H1 (cell line): ENCODE results near the gene ABCC9. TPM values are rescaled to one million over a fixed set of nuclear protein-coding genes. Genes with fewer than 3 reads are reported as not detected.

Source experiments
- CTCF ChIA-PET: fragments of 300-600 bp; sonication (Branson Sonifier 250); formaldehyde crosslinking; loops from one replicate; lab custom pipeline; 2021; ENCODE audit not compliant: partially characterized antibody; lab: Charles Lee
- POLR2A ChIA-PET: fragments of 300-600 bp; sonication (Branson Sonifier 250); formaldehyde crosslinking; loops from one replicate; lab custom pipeline; 2021; ENCODE audit warnings: inconsistent platforms; ENCODE audit not compliant: partially characterized antibody; lab: Charles Lee
- DNase-seq, 2 experiments: peaks; one replicate each; pipeline versions ENCODE4 v3.0.0 to v3.0.0-alpha.2; 2010 to 2022; ENCODE audit warnings: low spot score in 2 of 2, low read depth in 1 of 2, mixed read lengths in 1 of 2
- FAIRE-seq: peaks from 2 replicates; lab custom pipeline; 2011; peaks lifted over from hg19 to GRCh38; lab: Jason Lieb, UNC
- H2AFZ ChIP-seq: 2 replicates; pipeline ENCODE4 v1.8.1; 2012; ENCODE audit warnings: low read length, inconsistent platforms
- H2AK5ac ChIP-seq: 2 replicates; pipeline ENCODE4 v1.6.1; 2013; ENCODE audit warnings: low read depth, low read length
- H2BK120ac ChIP-seq: replicated peaks from 2 replicates; pipeline ENCODE3; 2013; ENCODE audit warnings: low read depth, low read length, inconsistent platforms
- H2BK12ac ChIP-seq: 2 replicates; pipeline ENCODE4 v1.6.1; 2013; ENCODE audit warnings: low read depth, low read length
- H2BK15ac ChIP-seq: 2 replicates; pipeline ENCODE4 v1.6.1; 2013; ENCODE audit warnings: low read length
- H2BK20ac ChIP-seq: 2 replicates; pipeline ENCODE4 v1.6.1; 2013; ENCODE audit warnings: low read length
- H2BK5ac ChIP-seq: 2 replicates; pipeline ENCODE4 v1.6.1; 2013; ENCODE audit warnings: low read depth, low read length
- H3K14ac ChIP-seq: 2 replicates; pipeline ENCODE4 v1.6.1; 2013; ENCODE audit warnings: inconsistent platforms; ENCODE audit not compliant: insufficient read length
- H3K18ac ChIP-seq: 2 replicates; pipeline ENCODE4 v1.6.1; 2013; ENCODE audit warnings: low read length; ENCODE audit errors: extremely low read depth
- H3K23ac ChIP-seq: 2 replicates; pipeline ENCODE4 v1.6.1; 2013; ENCODE audit warnings: inconsistent platforms; ENCODE audit not compliant: insufficient read length
- H3K23me2 ChIP-seq: 2 replicates; pipeline ENCODE4 v1.6.1; 2013; ENCODE audit warnings: low read depth, low read length
- H3K27ac ChIP-seq: 2 replicates; pipeline ENCODE4 v1.6.1; 2011; ENCODE audit warnings: low read depth, low read length, inconsistent platforms
- H3K27me3 ChIP-seq, 4 experiments: replicated peaks in 1 of 4; 1 replicate in 1 of 4; 2 replicates in 3 of 4; pipeline versions ENCODE4 v1.6.1 to v1.8.1; 2011 to 2013; ENCODE audit warnings: low read length in 3 of 4, mild to moderate bottlenecking in 3 of 4, inconsistent platforms in 2 of 4, mixed read lengths in 2 of 4, moderate library complexity in 1 of 4; ENCODE audit not compliant: control insufficient read depth in 3 of 4, insufficient read depth in 3 of 4; ENCODE audit errors: extremely low read depth in 1 of 4
- H3K36me3 ChIP-seq, 4 experiments: 2 replicates each; pipeline versions ENCODE4 v1.6.1 to v1.8.1; 2011 to 2013; ENCODE audit warnings: mild to moderate bottlenecking in 4 of 4, low read length in 3 of 4, moderate library complexity in 2 of 4, control low read depth in 1 of 4, inconsistent platforms in 1 of 4; ENCODE audit not compliant: insufficient read depth in 4 of 4, control insufficient read depth in 2 of 4
- H3K4ac ChIP-seq: replicated peaks from 2 replicates; pipeline ENCODE3; 2013; ENCODE audit warnings: low read length, low read depth, mixed read lengths, inconsistent platforms; ENCODE audit not compliant: insufficient read length
- H3K4me1 ChIP-seq, 4 experiments: replicated peaks in 1 of 4; 1 replicate in 1 of 4; 2 replicates in 3 of 4; pipeline versions ENCODE4 v1.6.1 to v1.8.1; 2011 to 2013; ENCODE audit warnings: low read length in 3 of 4, inconsistent platforms in 2 of 4, mixed read lengths in 1 of 4; ENCODE audit not compliant: insufficient read depth in 4 of 4, control insufficient read depth in 3 of 4
- H3K4me2 ChIP-seq, 2 experiments: 2 replicates each; pipeline versions ENCODE4 v1.6.1 to v1.8.1; 2011 to 2013; ENCODE audit warnings: low read depth in 2 of 2, low read length in 2 of 2, control low read depth in 1 of 2, inconsistent platforms in 1 of 2, mild to moderate bottlenecking in 1 of 2; ENCODE audit not compliant: insufficient read depth in 1 of 2
- H3K4me3 ChIP-seq, 4 experiments: fragments of 200-600, 300-600 bp in 1 of 4; sonication (generic), shearing (Covaris generic), sonication (Bioruptor Twin) in 1 of 4; 2 replicates each; pipeline versions ENCODE4 v1.5.1 to v1.8.1; 2011 to 2016; ENCODE audit warnings: low read length in 4 of 4, low read depth in 3 of 4, control low read depth in 2 of 4, inconsistent platforms in 2 of 4, mild to moderate bottlenecking in 2 of 4, mixed read lengths in 1 of 4, moderate library complexity in 1 of 4; ENCODE audit not compliant: insufficient read depth in 2 of 4; ENCODE audit errors: extremely low read depth in 1 of 4
- H3K56ac ChIP-seq: replicated peaks from 2 replicates; pipeline ENCODE3; 2013; ENCODE audit warnings: low read depth, mild to moderate bottlenecking, mixed read lengths, low read length, inconsistent platforms; ENCODE audit not compliant: insufficient read length
- H3K79me1 ChIP-seq: 2 replicates; pipeline ENCODE4 v1.6.1; 2013; ENCODE audit warnings: low read depth, low read length, control low read depth
- H3K79me2 ChIP-seq, 2 experiments: 2 replicates each; pipeline versions ENCODE4 v1.6.1 to v1.8.1; 2012 to 2013; ENCODE audit warnings: low read length in 2 of 2, mild to moderate bottlenecking in 2 of 2, inconsistent platforms in 1 of 2; ENCODE audit not compliant: insufficient read depth in 2 of 2, control insufficient read depth in 1 of 2
- H3K9ac ChIP-seq, 4 experiments: replicated peaks in 1 of 4; 1 replicate in 1 of 4; 2 replicates in 3 of 4; pipeline versions ENCODE4 v1.6.1 to v1.8.1; 2011 to 2013; ENCODE audit warnings: low read depth in 3 of 4, low read length in 3 of 4, control low read depth in 2 of 4, mild to moderate bottlenecking in 2 of 4, moderate library complexity in 2 of 4, inconsistent platforms in 1 of 4; ENCODE audit errors: extremely low read depth in 1 of 4
- H3K9me3 ChIP-seq, 2 experiments: 2 replicates each; pipeline versions ENCODE4 v1.6.1 to v1.8.1; 2012 to 2013; ENCODE audit warnings: mild to moderate bottlenecking in 2 of 2, moderate library complexity in 2 of 2, control low read depth in 1 of 2, inconsistent platforms in 1 of 2, low read depth in 1 of 2, low read length in 1 of 2, mixed read lengths in 1 of 2; ENCODE audit not compliant: insufficient read depth in 2 of 2
- H4K20me1 ChIP-seq, 2 experiments: replicated peaks in 1 of 2; 2 replicates each; pipeline versions ENCODE3 to v1.8.1; 2011 to 2013; ENCODE audit warnings: inconsistent platforms in 2 of 2, low read length in 2 of 2, mild to moderate bottlenecking in 1 of 2; ENCODE audit not compliant: insufficient read depth in 2 of 2, control insufficient read depth in 1 of 2
- H4K5ac ChIP-seq: 2 replicates; pipeline ENCODE4 v1.6.1; 2013; ENCODE audit warnings: low read length, low read depth, mixed read lengths, inconsistent platforms; ENCODE audit not compliant: insufficient read length
- H4K8ac ChIP-seq: 2 replicates; pipeline ENCODE4 v1.8.0; 2013; ENCODE audit warnings: mild to moderate bottlenecking, moderate library complexity, low read length, inconsistent platforms; ENCODE audit not compliant: insufficient read depth; ENCODE audit errors: extremely low read depth
- H4K91ac ChIP-seq: replicated peaks from 2 replicates; pipeline ENCODE3; 2013; ENCODE audit warnings: low read length, mixed read lengths, inconsistent platforms; ENCODE audit not compliant: insufficient read length
- BCL11A ChIP-seq, 2 experiments: IDR thresholded peaks; one replicate each; pipeline ENCODE4 v1.6.1; 2011; ENCODE audit warnings: low read depth in 2 of 2, low read length in 2 of 2, mild to moderate bottlenecking in 2 of 2
- BRCA1 ChIP-seq: IDR thresholded peaks from 2 replicates; pipeline ENCODE4 v1.6.1; 2012; ENCODE audit warnings: low read depth, low read length, improper control_type of control experiment
- CHD2 ChIP-seq: IDR thresholded peaks from 2 replicates; pipeline ENCODE4 v1.6.1; 2012; ENCODE audit warnings: low read length, improper control_type of control experiment
- GTF2F1 ChIP-seq: IDR thresholded peaks from 2 replicates; pipeline ENCODE4 v1.6.1; 2012; ENCODE audit warnings: low read depth, low read length, improper control_type of control experiment, borderline replicate concordance
- JUND ChIP-seq: IDR thresholded peaks from 2 replicates; pipeline ENCODE4 v1.6.1; 2011; ENCODE audit warnings: mild to moderate bottlenecking, improper control_type of control experiment, low read length
- KDM1A ChIP-seq: fragments of 200-600, 300-600 bp; sonication (generic); IDR thresholded peaks from 2 replicates; pipeline ENCODE4 v1.7.1; 2016; ENCODE audit warnings: mild to moderate bottlenecking, low read length, borderline replicate concordance
- KDM4A ChIP-seq: IDR thresholded peaks from one replicate; pipeline ENCODE4 v1.7.1; 2012; ENCODE audit warnings: low read depth, mild to moderate bottlenecking, moderate library complexity, low read length, inconsistent platforms; ENCODE audit not compliant: severe bottlenecking
- KDM5A ChIP-seq: fragments of 200-600 bp; IDR thresholded peaks from 2 replicates; pipeline ENCODE4 v1.7.1; 2012; ENCODE audit warnings: mild to moderate bottlenecking, low read length, inconsistent platforms, mixed read lengths
- NRF1 ChIP-seq: IDR thresholded peaks from 2 replicates; pipeline ENCODE4 v1.6.1; 2011; ENCODE audit warnings: mild to moderate bottlenecking, low read depth, low read length, improper control_type of control experiment
- TEAD4 ChIP-seq: IDR thresholded peaks from 2 replicates; pipeline ENCODE4 v1.6.1; 2012; ENCODE audit warnings: low read depth, low read length, inconsistent platforms, mixed read lengths
- WGBS, 2 experiments: shearing (Covaris generic) in 1 of 2; methylation state at CpG; one replicate each; pipeline versions ENCODE4 v1.1.6 to v1.1.7; 2013 to 2015; ENCODE audit warnings: low lambda C conversion rate in 2 of 2, mixed read lengths in 2 of 2, inconsistent platforms in 1 of 2, low coverage in 1 of 2, missing lambda C conversion rate in 1 of 2; ENCODE audit not compliant: insufficient replicate concordance in 2 of 2, insufficient coverage in 1 of 2, insufficient read length in 1 of 2; ENCODE audit errors: extremely low coverage in 1 of 2, missing lambda C conversion rate in 1 of 2; 5-methylcytosine and 5-hydroxymethylcytosine counted together
- polyA plus RNA-seq, 7 experiments: library from polyadenylated mRNA; depleted of rRNA in 3 of 7; stranded (reverse) in 5 of 7; unstranded in 2 of 7; fragments of >200 nt in 5 of 7; fragments of 200-250 nt in 2 of 7; gene quantifications; 1 replicate in 5 of 7; 2 replicates in 1 of 7; 4 replicates in 1 of 7; pipeline versions ENCODE4 v1.2.1 to v1.2.3, GENCODE V29; 2011 to 2013; ENCODE audit warnings: missing spikeins in 2 of 7, mixed read lengths in 2 of 7
- total RNA-seq: library from RNA; stranded (reverse); fragmentation: NEBNext Ultra II Directional; extraction: Animal tissue kit (Norgen Biotek cat#: 25700); gene quantifications from 2 replicates; pipeline ENCODE4 v1.2.1, GENCODE V29; 2021
- TF ChIP-seq, protein P1 (sequence below): IDR thresholded peaks from 2 replicates; pipeline ENCODE4 v1.6.1; 2012; ENCODE audit warnings: inconsistent platforms
- TF ChIP-seq, protein P2 (sequence below), 3 experiments: IDR thresholded peaks; 1 replicate in 2 of 3; 2 replicates in 1 of 3; pipeline versions ENCODE4 v1.5.1 to v1.6.1; 2011; ENCODE audit warnings: low read length in 3 of 3, mild to moderate bottlenecking in 3 of 3, inconsistent platforms in 2 of 3, low read depth in 1 of 3, moderate library complexity in 1 of 3; ENCODE audit not compliant: insufficient read depth in 1 of 3; ENCODE audit errors: control extremely low read depth in 1 of 3

ABCC9 gene
- total and polyA plus RNA-seq, 2 of the 8 experiments (the other 6 are each of a cell fraction or from before 2014, with no cell fraction given): under 0.01 TPM; not detected in 1

GRCh38 chr12:21851151-21851550 is 90.1 kb downstream of the ABCC9 start:
- H3K56ac ChIP-seq: no peak overlapping the region
- no peak overlapping the region for H2BK15ac ChIP-seq
- H3K27ac ChIP-seq: no peak overlapping the region
- no peak overlapping the region for H2AK5ac ChIP-seq
- no peak for FAIRE-seq
- ChIA-PET CTCF (no interaction called here), POLR2A (no interaction called here)
- H4K20me1 ChIP-seq: no peaks in the 10 kb centered on the region
- H3K9me3 ChIP-seq: no peaks in the 10 kb centered on the region
- H4K91ac ChIP-seq: no peak overlapping the region
- H3K23ac ChIP-seq: no peak overlapping the region
- no peak overlapping the region for H3K9ac ChIP-seq
- no peak overlapping the region for H4K8ac ChIP-seq
- H3K36me3 ChIP-seq: no peaks in the 10 kb centered on the region
- no peak overlapping the region for H2BK5ac ChIP-seq
- H3K18ac ChIP-seq: no peak overlapping the region
- no peaks in the 10 kb centered on the region for H3K79me1 ChIP-seq
- H3K79me2 ChIP-seq: no peaks in the 10 kb centered on the region
- no peaks in the 10 kb centered on the region for H3K27me3 ChIP-seq
- no peak overlapping the region for H2BK12ac ChIP-seq
- WGBS, 2 experiments: 93% methylated on average over 1 of the region's 1 CpG; no CpG with 5 or more reads in 1 of the 2 experiments
- no peak overlapping the region for H3K4me2 ChIP-seq
- no peaks in the 10 kb centered on the region for H3K4me1 ChIP-seq
- H3K4ac ChIP-seq: no peak overlapping the region
- H3K23me2 ChIP-seq: no peaks in the 10 kb centered on the region
- no peak overlapping the region for H4K5ac ChIP-seq
- DNase-seq: no peak
- H3K4me3 ChIP-seq: no peak overlapping the region
- no peak overlapping the region for H3K14ac ChIP-seq
- H2AFZ ChIP-seq: no peak overlapping the region
- no peak overlapping the region for H2BK120ac ChIP-seq
- H2BK20ac ChIP-seq: no peak overlapping the region
- TF ChIP-seq NRF1 (no peak), KDM5A (no peak), KDM4A (no peak), BCL11A (IDR thresholded peaks at IDR 0.05; ENCODE audit: low read depth in 2 of 2, low read length in 2 of 2) (no peak), JUND (no peak), TEAD4 (no peak), CHD2 (no peak), BRCA1 (no peak), KDM1A (no peak), GTF2F1 (no peak)
- TF ChIP-seq, protein P1, sequence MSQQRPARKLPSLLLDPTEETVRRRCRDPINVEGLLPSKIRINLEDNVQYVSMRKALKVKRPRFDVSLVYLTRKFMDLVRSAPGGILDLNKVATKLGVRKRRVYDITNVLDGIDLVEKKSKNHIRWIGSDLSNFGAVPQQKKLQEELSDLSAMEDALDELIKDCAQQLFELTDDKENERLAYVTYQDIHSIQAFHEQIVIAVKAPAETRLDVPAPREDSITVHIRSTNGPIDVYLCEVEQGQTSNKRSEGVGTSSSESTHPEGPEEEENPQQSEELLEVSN: no peak
- TF ChIP-seq, protein P2, sequence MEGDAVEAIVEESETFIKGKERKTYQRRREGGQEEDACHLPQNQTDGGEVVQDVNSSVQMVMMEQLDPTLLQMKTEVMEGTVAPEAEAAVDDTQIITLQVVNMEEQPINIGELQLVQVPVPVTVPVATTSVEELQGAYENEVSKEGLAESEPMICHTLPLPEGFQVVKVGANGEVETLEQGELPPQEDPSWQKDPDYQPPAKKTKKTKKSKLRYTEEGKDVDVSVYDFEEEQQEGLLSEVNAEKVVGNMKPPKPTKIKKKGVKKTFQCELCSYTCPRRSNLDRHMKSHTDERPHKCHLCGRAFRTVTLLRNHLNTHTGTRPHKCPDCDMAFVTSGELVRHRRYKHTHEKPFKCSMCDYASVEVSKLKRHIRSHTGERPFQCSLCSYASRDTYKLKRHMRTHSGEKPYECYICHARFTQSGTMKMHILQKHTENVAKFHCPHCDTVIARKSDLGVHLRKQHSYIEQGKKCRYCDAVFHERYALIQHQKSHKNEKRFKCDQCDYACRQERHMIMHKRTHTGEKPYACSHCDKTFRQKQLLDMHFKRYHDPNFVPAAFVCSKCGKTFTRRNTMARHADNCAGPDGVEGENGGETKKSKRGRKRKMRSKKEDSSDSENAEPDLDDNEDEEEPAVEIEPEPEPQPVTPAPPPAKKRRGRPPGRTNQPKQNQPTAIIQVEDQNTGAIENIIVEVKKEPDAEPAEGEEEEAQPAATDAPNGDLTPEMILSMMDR (IDR thresholded peaks at IDR 0.05; ENCODE audit: control extremely low read depth in 1 of 3, insufficient read depth in 1 of 3, low read depth in 1 of 3, low read length in 3 of 3): no peak
